Inflammatory macrophage treated with lipopolysaccharide for 4 hours (primary cell): ENCODE results near the gene STUM.
"Not testable (repeated sequence)": the region's sequence is repeated elsewhere in the genome, so short reads cannot be mapped to it uniquely, and the experiment has no call there.

Source experiments
- DNase-seq: peaks from one replicate; pipeline ENCODE4 v3.0.0-alpha.2; 2020

Gene STUM

DNA sequence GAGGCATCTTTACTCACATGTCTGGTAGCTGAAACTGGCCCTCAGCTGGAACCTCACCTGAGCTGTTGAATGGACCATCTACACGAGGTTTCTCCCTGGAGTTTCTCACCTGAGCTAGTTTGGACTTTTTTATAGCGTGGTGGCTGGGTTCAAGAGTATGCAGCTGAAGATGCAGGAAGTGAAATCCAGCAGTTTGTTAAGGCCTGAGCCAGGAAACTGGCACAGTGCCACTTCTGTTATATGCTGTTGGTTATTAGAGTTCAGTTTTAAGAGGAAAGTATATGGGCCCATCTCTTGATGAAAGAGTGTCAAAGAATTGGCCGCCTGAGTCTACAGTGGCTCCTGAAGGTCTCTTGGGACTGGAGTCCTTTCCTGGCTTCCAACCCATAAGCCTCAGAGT lies 35.6 kb downstream of the STUM start:
- no peak for DNase-seq

DNA sequence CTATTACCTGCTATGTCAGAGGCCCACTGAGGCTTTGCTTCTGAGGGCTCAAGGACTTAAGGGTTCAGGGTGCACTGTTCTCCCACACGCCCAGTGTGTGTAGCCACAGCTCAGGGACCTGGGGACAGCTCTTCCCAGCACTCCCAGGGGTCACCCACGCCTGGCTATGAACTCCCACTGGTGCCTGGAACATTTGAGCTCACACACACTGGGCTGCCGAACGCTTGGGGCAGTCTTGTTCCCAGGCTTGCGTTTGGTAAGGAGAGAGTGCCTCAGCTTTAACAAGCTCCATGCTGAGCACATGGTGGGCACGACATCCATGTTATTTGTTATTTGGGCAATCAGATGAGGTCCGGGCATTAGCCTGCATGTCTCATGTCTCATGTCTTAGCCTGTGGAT lies 37.6 kb downstream of the STUM start:
- DNase-seq: no peak

DNA sequence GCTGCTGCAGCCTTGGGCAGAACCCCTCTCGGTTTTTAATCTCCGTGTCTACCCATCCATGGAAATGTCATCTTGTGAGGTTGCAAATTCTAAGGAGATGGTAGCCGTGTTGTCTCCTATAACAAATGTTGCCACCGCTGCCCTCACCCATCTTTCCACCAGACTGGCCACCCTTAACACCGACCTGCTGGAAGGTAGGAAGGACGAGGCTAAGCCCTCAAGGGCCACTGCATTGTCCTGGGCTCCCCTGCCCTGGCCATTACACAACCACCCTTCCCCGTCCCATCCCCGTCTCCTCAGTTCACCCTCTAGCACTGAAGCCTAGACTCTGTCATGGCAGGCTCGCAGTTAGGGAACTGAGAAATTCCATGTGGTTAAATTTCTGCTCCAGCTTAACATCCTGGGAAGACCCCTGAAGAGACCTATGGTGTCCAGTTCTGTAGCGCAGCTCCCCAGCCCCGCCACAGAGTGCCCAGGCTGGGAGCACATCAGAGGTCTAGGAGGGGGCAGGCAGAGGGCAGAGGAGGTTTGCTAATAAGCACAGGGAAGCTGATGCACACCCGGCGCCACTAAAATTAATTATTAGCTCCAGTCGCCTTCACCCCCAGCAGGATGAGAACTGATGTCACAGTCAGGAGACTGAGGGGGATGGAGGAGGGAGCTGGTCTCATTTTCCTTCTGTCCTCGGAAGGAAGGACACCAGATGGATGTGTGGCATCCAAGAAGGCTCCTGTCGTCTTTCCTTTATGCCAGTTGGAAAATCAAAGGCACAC lies 38.3 kb downstream of the STUM start:
- DNase-seq: peak; percentile 24

DNA sequence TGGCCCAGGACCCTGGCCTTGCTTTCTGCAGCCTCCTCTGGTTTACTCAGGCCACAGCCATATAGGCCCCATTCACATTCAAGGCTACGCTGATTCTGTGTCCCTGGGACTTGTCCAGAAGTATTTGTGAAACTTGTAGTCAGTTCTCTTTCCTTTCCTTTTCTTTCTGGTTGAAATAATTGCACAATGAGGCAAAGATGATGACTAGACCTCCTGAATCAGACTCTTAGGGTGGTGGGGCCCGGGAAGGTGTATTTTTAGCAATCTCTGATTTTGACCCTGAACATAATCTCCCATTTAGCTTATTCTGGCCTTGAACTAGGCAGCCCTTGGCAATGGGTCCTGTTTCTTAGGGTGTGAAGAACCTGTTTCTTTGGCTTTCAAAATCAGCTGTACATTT lies 39.9 kb downstream of the STUM start:
- peak; percentile 53 for DNase-seq

DNA sequence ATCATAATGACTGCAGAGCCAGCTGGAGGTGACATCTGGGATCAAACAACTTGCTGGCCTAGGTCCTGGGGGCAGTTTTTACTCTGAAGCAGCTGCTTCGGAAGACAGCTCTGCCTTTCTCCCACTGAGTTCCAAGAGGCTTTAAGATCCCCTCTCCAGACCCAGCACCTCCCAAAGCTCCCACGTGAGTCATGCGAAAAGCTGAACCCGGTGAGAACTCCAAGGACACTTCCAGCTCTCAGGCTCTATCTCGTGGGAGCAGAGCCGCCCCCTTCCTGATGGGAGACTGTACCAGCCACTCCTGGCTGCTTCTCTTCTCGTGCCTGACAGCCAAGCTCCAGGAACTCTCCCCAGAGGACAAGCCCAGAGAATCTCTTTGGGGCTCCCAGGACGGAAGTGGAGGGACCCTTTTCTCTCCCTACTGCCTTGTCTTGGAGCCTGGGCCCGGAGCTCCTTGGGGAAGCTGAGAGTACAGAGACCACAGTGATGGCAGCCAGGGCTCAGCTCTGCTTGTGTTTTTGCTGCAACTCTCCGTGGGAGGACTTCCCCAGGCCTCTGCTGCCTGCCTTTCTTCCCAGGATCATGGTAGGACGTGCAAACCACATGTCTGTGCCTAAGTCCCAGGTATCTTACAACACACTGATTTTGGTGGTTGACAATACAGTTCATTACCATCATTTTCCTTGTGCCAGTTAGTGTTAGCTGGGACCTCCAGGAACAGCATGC lies 40.6 kb downstream of the STUM start:
- peak; percentile 18 for DNase-seq

DNA sequence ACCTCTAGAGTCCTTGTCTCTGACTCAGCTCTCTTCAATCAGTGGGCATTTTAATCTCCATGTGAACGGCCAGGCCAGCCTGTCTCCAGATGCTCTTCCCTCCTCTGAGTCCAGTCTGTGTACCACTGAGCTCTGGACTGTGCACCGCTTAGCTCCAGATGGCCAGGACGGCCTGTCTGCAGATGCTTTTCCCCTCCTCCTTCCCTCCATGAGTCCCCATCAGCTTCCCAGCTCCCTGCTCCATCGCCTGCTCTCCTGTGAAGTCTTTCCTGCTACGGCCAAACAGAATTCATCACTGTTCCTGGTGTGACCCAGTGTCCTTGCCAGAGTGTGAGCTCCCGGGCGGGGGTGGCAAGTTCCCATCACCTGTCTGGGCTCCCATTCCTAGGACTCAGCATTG lies 42.0 kb downstream of the STUM start:
- DNase-seq: no peak

DNA sequence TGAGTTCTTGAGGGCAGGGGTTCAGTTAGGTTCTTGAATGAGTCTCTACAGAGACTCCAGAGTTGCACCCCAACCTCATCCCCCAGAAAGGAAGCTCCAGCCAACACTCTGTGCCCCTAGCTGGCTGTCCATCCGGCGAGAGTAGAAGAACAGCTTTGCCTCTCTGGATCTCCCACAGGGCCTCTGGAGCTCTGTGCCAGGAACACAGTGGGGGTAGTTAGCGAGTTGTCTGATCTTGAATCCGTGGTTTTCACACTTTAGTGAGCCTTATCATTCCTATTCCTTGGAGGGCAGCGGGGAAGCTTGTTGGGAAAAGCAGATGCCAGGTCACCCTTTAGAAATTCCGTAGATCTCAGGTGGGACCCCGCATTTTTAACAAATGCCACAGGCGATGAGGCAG lies 45.0 kb downstream of the STUM start:
- DNase-seq: no peak

DNA sequence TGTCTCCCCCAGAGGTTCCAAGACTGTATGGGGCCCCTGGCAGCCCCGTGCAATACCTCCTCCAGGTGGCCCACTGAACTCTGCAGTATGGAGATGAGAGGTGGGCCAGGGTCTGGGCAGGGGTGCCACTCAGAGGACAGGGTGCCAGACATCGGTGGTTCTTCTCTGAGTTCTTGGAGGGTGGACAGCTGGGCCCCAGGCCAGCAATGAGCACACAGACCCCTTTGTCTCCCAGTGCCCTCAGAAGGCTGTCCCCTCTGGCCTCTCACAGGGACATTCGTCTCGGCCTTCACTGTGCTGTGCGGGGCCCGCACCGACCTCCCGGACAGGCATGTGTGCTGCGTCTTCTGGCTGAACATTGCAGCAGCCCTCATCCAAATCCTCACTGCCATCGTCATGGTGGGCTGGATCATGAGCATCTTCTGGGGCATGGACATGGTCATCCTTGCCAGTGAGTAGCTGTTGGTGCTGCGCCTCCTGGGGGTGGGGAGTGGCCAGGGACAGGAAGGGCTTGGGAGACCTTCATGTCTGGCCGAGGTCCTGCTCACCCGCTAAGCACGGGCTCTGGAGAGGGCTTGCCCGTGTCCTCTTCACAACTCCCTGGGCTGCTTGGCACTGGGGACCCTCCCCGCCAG lies 48.1 kb downstream of the STUM start:
- no peak for DNase-seq

DNA sequence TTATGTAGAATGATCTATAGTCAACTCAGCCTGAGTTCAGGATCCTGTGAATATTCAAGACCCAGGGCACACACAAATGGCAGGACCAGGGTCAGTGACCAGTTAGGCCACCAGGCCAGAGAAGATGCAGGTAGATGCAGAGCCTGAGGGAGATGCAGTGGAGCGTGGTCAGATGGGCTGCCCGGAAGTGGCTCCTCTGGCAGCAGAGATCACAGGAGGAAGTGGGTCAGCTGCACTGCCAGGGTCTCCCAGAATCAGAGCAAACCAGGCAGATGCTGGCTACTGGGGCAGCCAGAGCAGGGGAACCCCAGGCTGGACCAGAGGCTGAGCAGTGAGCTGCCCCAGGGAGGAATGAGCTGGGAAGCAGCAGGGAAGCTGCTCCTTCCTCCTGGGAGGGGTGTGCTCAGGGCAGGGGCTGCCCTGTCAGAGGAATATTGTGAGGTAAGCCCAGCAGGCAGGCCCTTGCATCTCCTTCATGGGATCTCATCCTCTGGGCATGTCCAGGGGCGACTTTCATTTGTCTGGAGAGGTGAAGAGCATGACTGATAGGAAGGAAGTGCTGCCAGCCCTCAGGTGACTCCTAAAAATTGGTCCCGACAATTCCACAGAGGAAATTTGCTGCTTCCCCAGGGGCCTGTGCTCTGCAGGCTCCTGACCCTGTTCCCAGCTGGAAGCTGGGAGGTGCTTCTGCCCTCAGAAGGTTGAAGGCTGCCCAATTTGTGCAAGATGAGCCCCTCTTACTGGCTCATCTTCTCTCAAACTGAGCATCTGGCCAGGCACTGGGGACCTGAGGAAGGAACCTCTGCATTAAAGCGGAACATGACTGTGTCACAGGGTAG lies 49.3 kb downstream of the STUM start:
- no peak for DNase-seq

DNA sequence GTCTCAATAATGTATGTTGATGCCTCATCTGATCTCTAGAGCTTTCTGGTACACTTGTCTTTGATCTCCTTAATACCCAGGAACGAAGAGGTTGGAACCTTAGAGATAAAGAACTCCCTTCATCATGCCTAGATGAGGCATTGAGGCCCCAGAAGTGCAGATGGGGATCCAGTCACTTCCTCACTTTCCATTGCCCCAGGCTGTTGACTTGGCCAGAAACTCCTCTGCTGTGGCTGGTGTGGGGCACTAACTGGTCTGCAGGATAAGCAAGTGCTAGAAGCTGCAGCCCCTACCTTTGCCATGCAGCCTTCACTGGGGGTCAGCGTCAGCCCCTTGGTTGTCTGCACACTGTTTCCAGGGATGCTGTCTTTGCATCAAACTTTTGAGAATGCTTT lies 49.9 kb downstream of the STUM start:
- DNase-seq: no peak

DNA sequence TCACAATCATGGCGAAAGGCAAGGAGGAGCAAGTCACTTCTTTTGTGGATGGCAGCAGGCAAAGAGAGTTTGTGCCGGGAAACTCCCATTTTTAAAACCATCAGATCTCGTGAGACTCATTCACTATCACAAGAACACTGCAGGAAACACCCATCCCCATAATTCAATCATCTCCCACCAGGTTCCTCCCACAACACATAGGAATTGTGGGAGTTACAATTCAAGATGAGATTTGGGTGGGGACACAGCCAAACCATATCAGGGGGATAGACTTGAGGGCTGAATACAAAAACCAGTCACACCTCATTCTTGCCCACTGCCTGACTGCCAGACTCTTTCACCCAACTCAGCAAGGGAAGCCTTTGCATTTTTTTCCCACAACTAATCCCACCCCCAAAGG lies 50.4 kb downstream of the STUM start:
- DNase-seq: not testable (repeated sequence)

DNA sequence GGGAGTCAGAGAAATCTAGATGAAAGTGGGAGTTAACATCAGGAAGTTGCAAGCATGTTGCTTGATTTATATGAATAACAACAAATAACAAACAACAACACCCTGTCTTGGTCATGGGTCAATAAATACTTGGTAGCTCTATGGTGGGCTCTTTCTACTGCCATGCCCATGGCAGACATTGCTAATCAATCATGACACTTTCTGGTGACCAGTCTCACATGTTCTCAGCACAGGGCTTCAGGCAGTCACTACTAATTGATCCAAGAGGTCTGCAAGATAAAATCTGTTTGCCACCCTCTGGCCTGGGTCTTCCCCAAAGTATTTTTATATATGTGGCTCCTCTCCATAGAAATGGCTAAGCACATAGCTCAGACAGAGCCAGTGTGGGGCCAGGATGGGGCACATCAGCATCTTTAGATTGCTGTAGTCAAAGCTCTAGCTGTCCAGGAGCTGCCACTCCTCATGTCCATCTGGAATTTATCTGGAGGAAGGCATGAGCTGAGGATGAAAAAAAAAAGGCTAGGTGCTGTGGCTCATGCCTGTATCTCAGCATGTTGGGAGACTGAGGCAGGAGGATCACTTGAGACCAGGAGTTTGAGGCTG lies 51.2 kb downstream of the STUM start:
- DNase-seq: no peak

DNA sequence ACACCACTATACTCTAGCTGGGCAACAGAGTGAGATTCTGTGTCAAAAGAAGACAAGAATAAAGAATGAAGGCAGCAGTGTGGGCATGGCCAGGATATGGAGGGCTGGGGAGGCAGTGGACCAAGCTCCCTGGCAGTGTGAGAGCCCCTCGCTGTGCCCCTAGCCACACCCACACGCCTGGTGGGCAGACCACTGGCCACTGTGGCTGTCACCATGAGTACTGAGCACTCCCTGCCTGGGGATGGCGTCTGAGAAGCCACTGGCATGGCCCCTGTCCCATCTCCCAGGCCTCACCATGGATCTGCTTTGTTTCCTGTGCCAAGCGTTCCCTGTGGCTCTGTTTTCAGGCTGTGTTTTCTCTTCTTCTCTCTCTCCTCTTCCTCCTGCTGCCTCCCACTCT lies 51.7 kb downstream of the STUM start:
- DNase-seq: no peak

DNA sequence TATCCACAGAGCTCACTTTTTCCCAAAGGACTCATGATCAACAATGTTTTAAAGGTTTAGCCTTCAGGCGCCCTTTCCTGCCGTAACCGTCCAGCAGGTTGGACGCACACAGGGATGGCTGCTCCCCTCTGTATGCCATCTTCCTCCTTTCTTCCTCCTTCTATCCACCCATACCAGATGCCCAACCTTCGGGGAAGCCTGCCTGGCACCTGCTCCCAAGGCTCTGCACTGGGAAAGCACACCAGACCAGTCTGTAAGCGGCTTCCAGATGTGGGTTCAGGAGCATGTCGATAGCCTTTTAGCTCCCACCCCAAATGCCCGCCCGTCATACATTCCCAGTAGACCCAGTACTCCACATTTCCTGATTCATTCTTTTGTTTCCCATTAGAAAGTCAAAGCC lies 52.9 kb downstream of the STUM start:
- no peak for DNase-seq

DNA sequence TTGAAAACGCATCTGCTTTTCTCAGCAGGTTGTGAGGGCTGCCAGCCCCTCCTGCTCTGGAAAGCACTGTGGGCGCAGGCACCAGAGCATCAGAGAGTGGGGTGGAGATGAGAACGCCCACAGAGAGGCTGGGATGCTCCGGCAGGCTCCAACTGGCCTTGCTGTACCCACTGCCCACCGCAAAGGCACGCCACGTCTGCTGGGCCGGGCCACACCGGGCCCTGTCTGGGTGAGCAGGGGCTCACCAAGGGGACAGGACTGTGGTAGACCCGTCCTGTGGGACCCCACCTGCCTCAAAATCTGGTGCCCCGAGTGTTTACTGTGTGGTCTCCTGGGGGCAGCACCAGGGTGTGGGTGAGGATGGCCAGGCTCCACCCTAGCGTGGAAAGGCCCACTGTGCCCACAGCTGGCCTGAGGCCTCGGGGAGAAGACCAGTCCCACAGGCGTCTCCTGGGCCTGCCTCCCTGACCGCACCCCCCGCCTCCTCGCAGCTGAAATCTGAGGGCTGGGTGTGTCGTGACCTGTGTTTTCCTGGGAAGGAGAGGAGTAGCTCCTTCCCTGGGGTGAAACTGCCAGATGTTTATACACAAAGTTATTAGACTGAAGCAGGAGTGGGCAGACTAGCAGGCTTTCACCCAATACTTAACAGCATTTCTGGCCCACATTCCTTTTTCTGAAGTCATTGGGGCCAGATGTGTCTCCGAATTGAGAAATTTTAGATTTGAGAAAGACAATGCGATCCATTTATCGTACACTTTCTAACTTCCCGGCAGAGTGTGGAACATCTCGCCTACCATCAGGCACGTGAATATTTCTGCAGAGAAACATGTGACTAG lies 53.8 kb downstream of the STUM start:
- no peak for DNase-seq

DNA sequence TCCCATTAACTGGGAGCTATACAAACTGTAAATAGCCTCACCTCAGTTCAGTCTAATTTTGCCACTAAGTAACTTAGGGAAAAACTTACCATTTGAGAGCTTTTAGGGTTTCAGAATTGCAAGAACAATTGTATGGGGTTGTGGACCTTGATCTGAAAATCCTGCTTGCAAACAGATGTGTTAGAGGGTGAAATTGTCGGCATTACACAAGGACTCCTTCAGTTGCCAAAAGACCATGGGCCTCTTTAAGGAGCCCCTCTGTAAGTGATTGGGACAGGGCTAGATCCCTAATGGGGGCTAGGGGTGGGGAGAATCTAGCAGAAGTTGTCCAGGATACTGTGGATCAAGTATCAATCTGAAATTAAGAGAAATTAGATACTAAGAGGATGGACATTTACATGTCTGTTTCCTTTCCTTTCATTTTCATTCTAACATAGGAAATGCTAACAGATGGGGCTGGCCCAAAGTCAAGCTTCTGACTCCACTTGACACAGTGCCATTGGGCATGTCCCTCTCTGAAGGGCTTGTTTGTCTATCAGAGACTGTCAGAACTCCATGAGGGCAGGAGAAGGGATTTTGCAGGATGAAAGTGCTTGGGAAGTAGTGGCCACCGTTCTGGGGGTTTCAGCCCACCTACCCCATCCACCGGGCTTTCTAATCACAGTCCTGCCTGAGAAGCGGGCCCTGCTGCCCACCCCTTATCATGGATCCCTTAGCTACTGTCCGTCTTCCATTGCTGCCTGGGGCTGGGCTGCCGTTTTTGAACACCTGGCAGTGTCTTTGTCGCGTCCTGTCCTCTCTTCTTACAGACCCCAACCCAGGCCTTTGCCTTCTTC lies 54.7 kb downstream of the STUM start:
- DNase-seq: no peak

DNA sequence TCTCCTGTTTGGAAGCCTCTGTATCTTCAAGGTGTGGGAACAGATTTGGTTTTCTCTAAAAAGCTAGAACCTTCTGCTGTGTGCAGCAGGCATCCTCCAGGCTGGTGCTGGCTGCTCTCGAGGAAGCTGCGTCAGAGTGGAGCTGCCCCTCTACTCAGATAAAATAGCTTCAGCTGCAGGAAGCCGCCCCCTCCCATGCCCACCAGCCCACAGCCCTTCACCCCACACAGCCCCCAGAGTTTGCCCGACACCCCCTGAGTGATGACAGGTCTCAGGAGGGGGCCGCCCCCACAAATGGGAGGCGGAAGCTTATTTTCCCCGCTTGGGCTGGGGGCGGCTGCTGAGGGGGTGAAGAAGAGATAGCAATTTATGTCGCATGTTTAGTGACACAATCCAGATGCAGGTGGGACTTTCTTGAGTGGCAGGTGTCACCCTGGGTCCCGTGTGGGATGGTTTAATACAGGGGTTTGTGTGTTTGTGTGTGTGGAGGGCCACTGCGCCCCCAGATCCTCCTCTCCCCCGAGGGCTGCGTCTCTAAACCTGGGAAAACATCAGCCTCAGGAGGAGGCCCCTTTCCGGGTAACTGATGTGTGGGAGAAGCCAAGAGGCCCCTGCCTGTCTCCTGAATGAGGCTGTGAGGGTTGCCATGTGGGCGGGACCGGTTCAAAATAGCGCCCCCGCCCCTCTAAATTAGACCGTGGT lies 55.4 kb downstream of the STUM start:
- no peak for DNase-seq

DNA sequence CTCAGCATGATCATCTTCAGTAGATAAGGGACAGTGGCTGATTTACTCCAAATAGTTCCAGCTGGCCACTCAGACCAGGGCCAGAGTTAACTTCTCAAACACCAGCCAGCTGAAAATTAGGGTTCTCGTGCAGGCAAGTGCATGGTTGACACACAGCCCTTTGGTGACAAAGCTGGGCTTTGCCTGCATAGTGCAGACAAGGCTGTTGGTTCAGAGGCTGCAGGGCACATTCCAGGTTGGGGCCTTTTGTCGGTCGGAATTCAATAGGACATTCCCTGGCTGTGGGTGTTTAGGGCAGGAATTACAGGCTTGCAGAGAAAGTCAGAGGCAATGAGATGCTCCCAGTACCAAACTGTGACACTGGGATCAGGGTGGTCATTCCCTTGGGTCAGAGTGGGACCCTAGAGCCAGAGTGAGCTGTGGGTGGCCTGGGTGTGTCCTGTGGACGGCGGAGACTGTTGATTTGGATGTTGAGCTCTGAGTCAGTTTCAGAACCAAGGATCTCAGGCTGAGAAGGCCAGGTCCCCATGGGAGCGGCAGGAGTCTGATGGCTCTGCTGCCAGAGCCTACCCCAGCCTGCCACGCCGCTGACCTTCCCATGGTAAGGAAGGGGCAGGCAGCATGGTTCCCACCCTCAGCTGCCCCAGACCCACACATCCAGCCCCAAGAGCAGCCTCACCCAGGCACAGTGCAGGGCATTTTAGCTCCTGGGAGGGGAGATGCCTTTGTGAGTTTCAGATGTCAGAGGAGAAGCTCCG lies 56.2 kb downstream of the STUM start:
- DNase-seq: no peak

DNA sequence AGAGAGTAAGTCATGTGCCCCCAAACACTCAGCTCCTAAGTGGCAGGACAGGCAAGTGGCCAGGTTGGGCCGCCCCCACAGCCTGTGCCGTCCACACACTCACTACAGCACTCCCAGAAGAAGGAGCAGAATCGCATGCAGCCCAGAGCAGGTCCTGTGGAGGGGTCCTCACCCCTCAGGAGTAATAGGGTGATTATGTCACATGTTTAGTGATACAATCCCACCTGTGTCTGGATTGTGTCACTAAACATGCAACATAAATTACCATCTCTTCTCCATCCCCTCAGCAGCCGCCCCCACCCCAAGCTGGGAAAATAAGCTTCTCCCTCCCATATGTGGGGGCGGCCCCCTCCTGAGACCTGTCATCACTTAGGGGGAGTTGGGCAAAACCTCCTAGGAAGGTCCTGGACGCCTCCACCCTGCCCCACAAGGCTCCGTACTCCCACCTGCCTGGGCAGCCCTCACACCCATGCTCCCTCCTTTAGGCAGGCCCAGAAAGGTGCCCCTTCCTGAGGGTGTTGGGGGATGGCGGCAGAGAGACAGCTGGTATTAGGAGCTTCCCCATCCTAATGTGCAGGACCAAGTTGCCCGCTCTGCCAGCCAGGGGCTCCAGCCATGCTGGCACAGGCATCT lies 56.9 kb downstream of the STUM start:
- no peak for DNase-seq
